ENCODE data around the gene CHKB. TPM values are rescaled to one million over a fixed set of nuclear protein-coding genes. Genes with fewer than 3 reads are reported as not detected.

The CHKB gene
- total and polyA plus RNA-seq, 10 of the 15 experiments (the other 5 are each of a cell fraction or from before 2014, with no cell fraction given), result 10.0 to 93.9 (median 57.0) TPM

GRCh38 chr22:50604256-50605001 lies 21.8 kb upstream of the CHKB start (continued):
- TF ChIP-seq PRDM15 (CRISPR knock-in tag; IDR thresholded peaks at IDR 0.05) (no peak), JUNB (IDR thresholded peaks at IDR 0.05) (no peak), GABPA (IDR thresholded peaks at IDR 0.05; ENCODE audit: low read depth) (no peak), CREM (IDR thresholded peaks at IDR 0.05; ENCODE audit: low read depth) (no peak)
- TF ChIP-seq, protein P1, sequence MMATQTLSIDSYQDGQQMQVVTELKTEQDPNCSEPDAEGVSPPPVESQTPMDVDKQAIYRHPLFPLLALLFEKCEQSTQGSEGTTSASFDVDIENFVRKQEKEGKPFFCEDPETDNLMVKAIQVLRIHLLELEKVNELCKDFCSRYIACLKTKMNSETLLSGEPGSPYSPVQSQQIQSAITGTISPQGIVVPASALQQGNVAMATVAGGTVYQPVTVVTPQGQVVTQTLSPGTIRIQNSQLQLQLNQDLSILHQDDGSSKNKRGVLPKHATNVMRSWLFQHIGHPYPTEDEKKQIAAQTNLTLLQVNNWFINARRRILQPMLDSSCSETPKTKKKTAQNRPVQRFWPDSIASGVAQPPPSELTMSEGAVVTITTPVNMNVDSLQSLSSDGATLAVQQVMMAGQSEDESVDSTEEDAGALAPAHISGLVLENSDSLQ (IDR thresholded peaks at IDR 0.05), result no peak
- TF ChIP-seq, protein P2, sequence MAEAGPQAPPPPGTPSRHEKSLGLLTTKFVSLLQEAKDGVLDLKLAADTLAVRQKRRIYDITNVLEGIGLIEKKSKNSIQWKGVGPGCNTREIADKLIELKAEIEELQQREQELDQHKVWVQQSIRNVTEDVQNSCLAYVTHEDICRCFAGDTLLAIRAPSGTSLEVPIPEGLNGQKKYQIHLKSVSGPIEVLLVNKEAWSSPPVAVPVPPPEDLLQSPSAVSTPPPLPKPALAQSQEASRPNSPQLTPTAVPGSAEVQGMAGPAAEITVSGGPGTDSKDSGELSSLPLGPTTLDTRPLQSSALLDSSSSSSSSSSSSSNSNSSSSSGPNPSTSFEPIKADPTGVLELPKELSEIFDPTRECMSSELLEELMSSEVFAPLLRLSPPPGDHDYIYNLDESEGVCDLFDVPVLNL (IDR thresholded peaks at IDR 0.05; ENCODE audit: low read depth, low read length), result no peak

All from GM12878 (cell line).